T-cell (primary cell): ENCODE data around the gene CHMP5. TPM values are rescaled to one million over a fixed set of nuclear protein-coding genes. Genes with fewer than 3 reads are reported as not detected.

ENCODE experiments used
- ATAC-seq, 4 experiments: fragments of 200-7000 bp in 3 of 4; fragments of 150-1000 bp in 1 of 4; cut with Tn5 transposase; replicated peaks in 1 of 4; 1 replicate in 3 of 4; 2 replicates in 1 of 4; pipeline ENCODE4 v1.10.0; 2021; ENCODE audit warnings: moderate library complexity in 3 of 4, mild to moderate bottlenecking in 2 of 4, moderate number of reproducible peaks in 1 of 4
- CTCF ChIA-PET, 2 donors: fragments of 300-600 bp; sonication (Branson Sonifier 250); formaldehyde crosslinking; loops; one replicate each; lab custom pipeline; 2022; ENCODE audit warnings: antibody characterized with exemption in 2 of 2; lab: Charles Lee
- POLR2A ChIA-PET, 2 donors: fragments of 300-600 bp; sonication (Branson Sonifier 250); formaldehyde crosslinking; loops; one replicate each; lab custom pipeline; 2022; ENCODE audit warnings: antibody characterized with exemption in 2 of 2; lab: Charles Lee
- DNase-seq, 35 experiments: peaks; one replicate each; pipeline versions ENCODE4 v3.0.0 to v3.0.0-alpha.2; 2013 to 2023
- H3K27ac ChIP-seq: one replicate; pipeline ENCODE4 v1.5.1; 2013; ENCODE audit warnings: low read length
- H3K27me3 ChIP-seq, 2 experiments: replicated peaks in 1 of 2; 1 replicate in 1 of 2; 2 replicates in 1 of 2; pipeline versions ENCODE4 v1.6.1 to v1.7.0; 2013; ENCODE audit warnings: low read length in 1 of 2, mixed read lengths in 1 of 2; ENCODE audit not compliant: control insufficient read depth in 2 of 2, insufficient read depth in 2 of 2; ENCODE audit errors: extremely low read depth in 1 of 2
- H3K36me3 ChIP-seq, 2 donors: 1 replicate in 1 of 2; 2 replicates in 1 of 2; pipeline versions ENCODE4 v1.6.1 to v1.7.0; 2013; ENCODE audit warnings: low read length in 1 of 2; ENCODE audit not compliant: control insufficient read depth in 2 of 2, insufficient read depth in 1 of 2; ENCODE audit errors: extremely low read depth in 1 of 2
- H3K4me1 ChIP-seq, 2 experiments: 1 replicate in 1 of 2; 2 replicates in 1 of 2; pipeline versions ENCODE4 v1.6.1 to v1.7.0; 2013; ENCODE audit warnings: low read length in 2 of 2, mixed read lengths in 1 of 2; ENCODE audit not compliant: insufficient read depth in 2 of 2, control insufficient read depth in 1 of 2; ENCODE audit errors: extremely low read depth in 1 of 2
- H3K4me3 ChIP-seq, 2 donors: 1 replicate in 1 of 2; 2 replicates in 1 of 2; pipeline versions ENCODE4 v1.5.1 to v1.7.0; 2013; ENCODE audit warnings: mild to moderate bottlenecking in 2 of 2, low read length in 1 of 2, moderate library complexity in 1 of 2; ENCODE audit not compliant: control insufficient read depth in 1 of 2; ENCODE audit errors: extremely low read depth in 1 of 2
- H3K9me3 ChIP-seq: 2 replicates; pipeline ENCODE4 v1.7.0; 2013
- H3K27ac Mint-ChIP-seq, 2 donors: one replicate each; pipeline ENCODE4 v1.8.0; 2020 to 2021; ENCODE audit warnings: mild to moderate bottlenecking in 2 of 2, mixed read lengths in 2 of 2
- H3K27me3 Mint-ChIP-seq, 2 donors: one replicate each; pipeline ENCODE4 v1.8.0; 2021 to 2022; ENCODE audit warnings: mixed read lengths in 2 of 2
- H3K36me3 Mint-ChIP-seq: one replicate; pipeline ENCODE4 v1.8.0; 2021; ENCODE audit warnings: mixed read lengths
- H3K4me1 Mint-ChIP-seq, 3 donors: one replicate each; pipeline ENCODE4 v1.8.0; 2020 to 2022; ENCODE audit warnings: mixed read lengths in 3 of 3, mild to moderate bottlenecking in 1 of 3
- H3K4me3 Mint-ChIP-seq, 3 donors: one replicate each; pipeline ENCODE4 v1.8.0; 2020 to 2022; ENCODE audit warnings: mild to moderate bottlenecking in 3 of 3, mixed read lengths in 3 of 3, moderate library complexity in 3 of 3
- H3K9me3 Mint-ChIP-seq, 3 donors: one replicate each; pipeline ENCODE4 v1.8.0; 2020 to 2022; ENCODE audit warnings: mixed read lengths in 3 of 3
- WGBS: methylation state at CpG from one replicate; pipeline ENCODE4 v1.1.5; 2013; ENCODE audit warnings: missing lambda C conversion rate; ENCODE audit not compliant: insufficient coverage; 5-methylcytosine and 5-hydroxymethylcytosine counted together
- total RNA-seq, 35 experiments: library from RNA in 6 of 35; stranded (reverse) in 6 of 35; fragments of 120-200 nt in 1 of 35; gene quantifications; one replicate each; pipeline versions ENCODE4 v1.2.1 to v1.2.4 and lab custom pipeline; 2013 to 2026

CHMP5 gene
- total RNA-seq, 5 donors from 2014 or later (not counting 1 experiment from before 2014, with no cell fraction given): 20.5 to 32.1 (median 30.8) TPM

DNA sequence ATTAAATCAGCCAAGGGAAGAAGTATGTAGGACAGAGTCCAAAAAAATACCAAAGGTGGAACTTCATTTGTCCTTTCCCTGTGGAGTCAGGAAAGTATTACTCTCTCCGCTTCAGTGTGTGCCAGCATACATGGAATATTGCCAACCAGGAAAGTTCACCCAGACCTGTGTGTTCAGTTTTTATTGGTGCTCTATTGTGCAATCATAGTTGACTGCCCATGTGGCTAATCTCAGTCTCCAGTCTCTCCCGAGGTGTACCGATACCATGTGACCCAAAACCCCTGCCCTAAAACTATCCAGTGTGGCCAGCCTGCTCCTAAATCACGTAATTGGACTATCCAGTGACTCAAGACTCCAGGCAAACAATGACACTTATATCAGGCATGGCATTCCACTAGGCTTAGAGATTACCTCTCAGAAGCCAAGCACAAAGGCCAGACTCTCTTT is 64.3 kb downstream of the CHMP5 start:
- Histone ChIP-seq H3K4me3 (no peak overlapping the region), H3K9me3 (no peaks in the 10 kb centered on the region), H3K4me1 (no peaks in the 10 kb centered on the region), H3K27me3 (no peaks in the 10 kb centered on the region), H3K36me3 (peaks cover 4 to 53% of the 10 kb centered on the region in 2 donors), H3K27ac (no peak overlapping the region)
- 100% methylated on average over 3 of the region's 4 CpGs for WGBS
- ATAC-seq (no peak), DNase-seq (no peak)
- Mint-ChIP-seq H3K9me3 (no peaks in the 10 kb centered on the region), H3K27me3 (no peaks in the 10 kb centered on the region), H3K4me1 (no peaks in the 10 kb centered on the region), H3K36me3 (peaks cover 57% of the 10 kb centered on the region), H3K4me3 (no peak overlapping the region), H3K27ac (no peak overlapping the region)
- POLR2A ChIA-PET: no interaction called here
- CTCF ChIA-PET: no interaction called here

DNA sequence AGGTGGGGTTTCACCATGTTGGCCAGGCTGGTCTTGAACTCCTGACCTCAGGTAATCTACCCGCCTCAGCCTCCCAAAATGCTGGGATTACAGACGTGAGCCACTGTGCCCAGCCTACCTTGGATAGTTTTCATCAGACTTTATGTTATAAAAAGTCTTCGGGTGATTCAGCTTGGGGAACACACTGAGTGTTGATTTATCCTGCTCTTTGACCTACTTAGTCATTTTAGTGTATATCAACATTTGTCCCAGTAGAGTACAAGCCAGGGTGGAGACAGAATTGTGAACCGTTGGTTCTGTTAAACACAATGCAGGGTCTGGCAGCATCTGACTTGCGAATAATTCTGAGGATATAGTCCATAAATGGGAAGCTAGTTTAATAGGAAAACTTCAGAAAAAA is 65.1 kb downstream of the CHMP5 start:
- H3K27ac Mint-ChIP-seq: no peak overlapping the region

DNA sequence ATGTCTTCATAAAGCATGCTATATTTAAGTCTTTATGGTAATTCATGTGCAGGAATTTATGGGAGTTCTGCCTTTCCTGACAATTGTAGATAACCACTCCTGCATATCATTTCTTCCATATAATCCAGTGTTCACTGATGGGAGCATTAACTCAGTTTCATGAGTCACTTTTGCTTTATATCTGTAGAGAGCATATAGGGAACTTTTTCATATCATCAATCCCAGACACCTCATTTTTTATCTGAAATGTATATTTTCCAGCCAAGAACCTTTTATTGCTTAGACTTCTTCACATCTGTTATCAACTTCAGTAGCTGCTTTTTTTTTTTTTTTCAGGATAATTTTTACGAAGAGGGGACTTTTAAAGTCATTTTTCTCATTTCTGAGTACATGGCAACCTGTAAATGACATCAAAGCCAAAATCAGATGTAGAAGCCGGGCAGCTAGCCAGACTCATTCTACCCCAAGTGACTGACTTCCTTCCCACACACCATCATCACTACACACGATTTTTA is 66.6 kb downstream of the CHMP5 start:
- Histone ChIP-seq H3K27me3 (no peaks in the 10 kb centered on the region), H3K27ac (no peak overlapping the region), H3K36me3 (peaks cover 9 to 51% of the 10 kb centered on the region in 2 donors), H3K4me1 (no peaks in the 10 kb centered on the region), H3K9me3 (no peaks in the 10 kb centered on the region), H3K4me3 (no peak overlapping the region)
- Mint-ChIP-seq H3K27ac (no peak overlapping the region), H3K4me3 (no peak overlapping the region), H3K27me3 (no peaks in the 10 kb centered on the region), H3K36me3 (peaks cover 55% of the 10 kb centered on the region), H3K4me1 (no peaks in the 10 kb centered on the region), H3K9me3 (no peaks in the 10 kb centered on the region)
- ATAC-seq: no peak
- POLR2A ChIA-PET: interaction anchor here in 1 of 2 donors (0.6 to 0.7 kb wide), 2 partner anchors 16 to 143 kb away, joined by 3 to 4 read pairs; partner anchors contain the start of gene NOL6
- WGBS: 97% methylated on average over 3 of the region's 3 CpGs
- CTCF ChIA-PET: interaction anchor here in 1 of 2 donors (0.6 kb wide), 1 partner anchor 78 kb away, joined by 5 read pairs; no protein-coding TSS in a partner anchor
- DNase-seq: no peak

More for the DNA sequence above, 65.1 kb downstream of the CHMP5 start:
- H3K4me3 ChIP-seq: no peak overlapping the region
- DNase-seq (no peak), ATAC-seq (no peak)
- WGBS: 100% methylated on average over 3 of the region's 5 CpGs
- H3K4me1 ChIP-seq: no peaks in the 10 kb centered on the region
- ChIA-PET CTCF (interaction anchor here in 1 of 2 donors (0.6 kb wide), 1 partner anchor 1933 kb away, joined by 3 read pairs; no protein-coding TSS in a partner anchor), POLR2A (interaction anchor here in 1 of 2 donors (0.6 kb wide), 1 partner anchor 722 kb away, joined by 4 read pairs; no protein-coding TSS in a partner anchor)
- H3K9me3 Mint-ChIP-seq: no peaks in the 10 kb centered on the region
- no peaks in the 10 kb centered on the region for H3K4me1 Mint-ChIP-seq
- H3K9me3 ChIP-seq: no peaks in the 10 kb centered on the region
- peaks cover 4 to 53% of the 10 kb centered on the region in 2 donors for H3K36me3 ChIP-seq
- H3K27ac ChIP-seq: no peak overlapping the region
- H3K36me3 Mint-ChIP-seq: peaks cover 60% of the 10 kb centered on the region
- no peaks in the 10 kb centered on the region for H3K27me3 Mint-ChIP-seq
- H3K4me3 Mint-ChIP-seq: no peak overlapping the region
- no peaks in the 10 kb centered on the region for H3K27me3 ChIP-seq

Other genes with a start within 250 kb of the CHMP5 start
- 100 to 1,000 TPM in 2 of 5 donors, 10 to 100 TPM in 3; 66.5 to 170 (median 69.9) TPM for gene DNAJA1, start 239.8 kb upstream of the CHMP5 start, total RNA-seq
- gene SMU1, start 188.4 kb upstream of the CHMP5 start, total RNA-seq: 10 to 100 TPM; 22.6 to 25.5 (median 24.4) TPM
- gene B4GALT1, start 97.7 kb upstream of the CHMP5 start, total RNA-seq: 10 to 100 TPM; 33.2 to 85.3 (median 44.1) TPM
- gene SPINK4, start 24.9 kb upstream of the CHMP5 start, total RNA-seq: not detected
- gene BAG1, start 341 bp upstream of the CHMP5 start, total RNA-seq: 10 to 100 TPM; 59.4 to 69.9 (median 62.4) TPM
- gene NFX1, start 25.5 kb downstream of the CHMP5 start, total RNA-seq: 10 to 100 TPM; 41.5 to 55.8 (median 48.5) TPM
- 1 to 10 TPM in 1 of 5 donors, under 1 TPM in 4; 0.20 to 1.4 (median 0.44) TPM for gene AQP7, start 137.5 kb downstream of the CHMP5 start, total RNA-seq
- 100 to 1,000 TPM in 3 of 5 donors, 10 to 100 TPM in 2; 85.7 to 130 (median 111) TPM for gene AQP3, start 182.5 kb downstream of the CHMP5 start, total RNA-seq
- gene NOL6, start 208.9 kb downstream of the CHMP5 start, total RNA-seq: 10 to 100 TPM; 35.1 to 57.6 (median 47.1) TPM